ENCODE data around the gene PLXND1.

Gene PLXND1

DNA sequence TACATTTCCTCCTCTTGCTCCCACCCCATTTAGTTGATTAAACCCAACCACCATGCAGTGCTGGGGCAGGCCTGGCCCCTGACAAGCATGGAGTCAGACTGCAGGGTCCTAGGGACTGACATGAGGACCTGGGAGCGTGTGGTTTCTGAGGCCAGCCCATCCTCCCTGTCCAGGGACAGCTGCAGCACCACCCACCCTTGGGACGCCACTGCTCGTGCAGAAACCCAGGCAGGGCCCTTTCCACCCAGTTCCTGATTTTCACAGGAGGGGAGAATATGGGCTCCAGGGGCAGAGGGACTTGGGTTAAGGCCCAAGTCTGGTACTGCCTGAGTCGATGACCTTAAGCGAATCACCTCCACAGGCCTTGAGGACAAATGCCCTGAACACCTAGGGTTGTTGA lies 23.7 kb downstream of the PLXND1 start:
- ChIA-PET CTCF (no interaction called here), POLR2A (no interaction called here)
- DNase-seq (ENCODE audit: extremely low spot score) = no peak
- TF ChIP-seq, protein P1, sequence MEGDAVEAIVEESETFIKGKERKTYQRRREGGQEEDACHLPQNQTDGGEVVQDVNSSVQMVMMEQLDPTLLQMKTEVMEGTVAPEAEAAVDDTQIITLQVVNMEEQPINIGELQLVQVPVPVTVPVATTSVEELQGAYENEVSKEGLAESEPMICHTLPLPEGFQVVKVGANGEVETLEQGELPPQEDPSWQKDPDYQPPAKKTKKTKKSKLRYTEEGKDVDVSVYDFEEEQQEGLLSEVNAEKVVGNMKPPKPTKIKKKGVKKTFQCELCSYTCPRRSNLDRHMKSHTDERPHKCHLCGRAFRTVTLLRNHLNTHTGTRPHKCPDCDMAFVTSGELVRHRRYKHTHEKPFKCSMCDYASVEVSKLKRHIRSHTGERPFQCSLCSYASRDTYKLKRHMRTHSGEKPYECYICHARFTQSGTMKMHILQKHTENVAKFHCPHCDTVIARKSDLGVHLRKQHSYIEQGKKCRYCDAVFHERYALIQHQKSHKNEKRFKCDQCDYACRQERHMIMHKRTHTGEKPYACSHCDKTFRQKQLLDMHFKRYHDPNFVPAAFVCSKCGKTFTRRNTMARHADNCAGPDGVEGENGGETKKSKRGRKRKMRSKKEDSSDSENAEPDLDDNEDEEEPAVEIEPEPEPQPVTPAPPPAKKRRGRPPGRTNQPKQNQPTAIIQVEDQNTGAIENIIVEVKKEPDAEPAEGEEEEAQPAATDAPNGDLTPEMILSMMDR (IDR thresholded peaks at IDR 0.05; ENCODE audit: control extremely low read depth, extremely low read depth, low read depth, missing control alignments) = no peak

DNA sequence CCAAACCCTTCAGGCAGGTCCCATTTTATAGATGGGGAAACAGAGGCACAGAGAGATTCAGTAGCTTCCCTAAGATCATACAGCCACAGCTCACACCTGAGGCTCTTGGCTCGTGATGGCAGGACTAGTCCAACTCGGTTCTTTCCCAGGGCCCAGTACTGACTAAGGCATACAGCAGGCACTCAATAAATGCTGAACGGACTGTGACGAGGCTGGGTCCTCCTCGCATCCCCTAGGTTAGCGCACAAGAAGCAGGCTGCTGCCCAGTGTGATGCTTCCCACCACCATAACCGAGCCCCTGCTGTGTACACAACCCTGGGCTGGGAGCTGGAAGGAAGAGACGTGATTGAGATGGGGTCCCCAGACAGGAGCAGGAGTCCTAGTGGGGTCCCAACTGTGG lies 24.9 kb downstream of the PLXND1 start:
- POLR2A ChIA-PET = no interaction called here
- CTCF ChIA-PET = interaction anchor here (1.0 kb wide), 1 partner anchor 19 kb away, joined by 3 read pairs; no protein-coding TSS in a partner anchor
- TF ChIP-seq, protein P1 (IDR thresholded peaks at IDR 0.05; ENCODE audit: control extremely low read depth, extremely low read depth, low read depth, missing control alignments) = no peak
- no peak for DNase-seq (ENCODE audit: extremely low spot score)

DNA sequence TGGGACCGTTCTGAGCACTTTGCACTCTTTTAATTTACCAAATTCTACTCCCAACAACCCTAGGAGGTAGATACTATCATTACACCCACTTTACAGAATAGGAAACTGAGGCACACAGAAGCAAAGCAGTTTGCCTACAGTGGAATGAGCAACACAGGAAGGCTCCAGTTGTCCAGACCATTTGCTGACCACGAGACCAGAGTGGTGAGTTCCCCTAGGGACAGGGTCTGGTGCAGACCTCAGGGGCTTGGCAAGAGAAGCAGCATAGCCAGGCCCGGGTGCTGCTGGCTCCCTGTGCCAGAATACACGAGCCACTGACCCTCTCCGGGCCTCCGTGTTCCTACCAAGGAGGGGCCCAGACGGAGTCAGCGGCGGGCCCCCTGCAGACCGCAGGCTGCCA lies 26.5 kb downstream of the PLXND1 start:
- no peak for DNase-seq (ENCODE audit: extremely low spot score)
- TF ChIP-seq, protein P1 (IDR thresholded peaks at IDR 0.05; ENCODE audit: control extremely low read depth, extremely low read depth, low read depth, missing control alignments) = no peak
- ChIA-PET CTCF (no interaction called here), POLR2A (no interaction called here)

DNA sequence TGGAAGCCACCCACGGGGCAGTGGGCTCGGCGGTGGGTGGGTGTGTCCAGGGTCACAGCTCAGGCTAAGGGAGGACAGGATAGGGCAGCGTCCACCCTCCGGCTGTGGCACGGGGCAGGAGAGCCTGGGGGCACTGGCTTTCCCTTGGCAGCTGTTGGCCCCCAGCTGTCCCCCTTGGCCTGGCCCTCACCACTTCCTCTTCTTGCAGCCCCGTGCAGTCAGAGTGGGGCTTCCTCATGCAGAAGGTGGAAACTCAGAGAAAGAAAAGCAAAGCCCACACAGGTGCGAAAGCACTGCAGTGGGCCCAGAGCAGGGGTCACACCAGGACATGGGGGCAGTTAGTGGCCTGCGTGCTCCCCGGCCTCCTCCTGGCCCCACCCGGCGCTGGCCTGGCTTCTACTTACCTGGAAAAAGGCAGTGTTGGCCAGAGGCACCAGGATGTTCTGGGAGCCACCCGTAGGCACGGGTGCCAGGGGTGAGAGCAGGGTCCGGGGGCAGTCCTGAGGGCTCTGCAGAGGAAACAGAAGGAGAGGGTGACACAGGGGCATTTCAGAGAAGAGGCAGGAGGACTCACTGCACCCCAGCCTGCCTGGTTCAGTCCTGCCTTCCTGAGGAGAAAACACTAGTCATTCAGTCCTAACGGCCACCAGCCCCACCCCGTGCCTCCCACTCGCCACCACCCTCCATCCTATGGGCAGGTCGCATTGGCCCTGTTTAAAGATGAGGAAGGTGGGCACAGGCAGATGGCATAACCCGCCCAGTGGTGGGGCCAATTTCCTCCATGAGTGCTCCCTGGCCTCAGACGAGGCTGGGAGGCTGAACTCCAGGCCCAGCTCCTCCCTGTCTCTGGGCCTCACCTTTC lies 28.3 kb downstream of the PLXND1 start:
- DNase-seq (ENCODE audit: extremely low spot score) = peak; percentile 79
- ChIA-PET CTCF (interaction anchor here (1.6 to 2.1 kb wide), 2 partner anchors 12 to 88 kb away, joined by 5 to 8 read pairs; no protein-coding TSS in a partner anchor), POLR2A (no interaction called here)
- TF ChIP-seq, protein P1 (IDR thresholded peaks at IDR 0.05; ENCODE audit: control extremely low read depth, extremely low read depth, low read depth, missing control alignments) = no peak

DNA sequence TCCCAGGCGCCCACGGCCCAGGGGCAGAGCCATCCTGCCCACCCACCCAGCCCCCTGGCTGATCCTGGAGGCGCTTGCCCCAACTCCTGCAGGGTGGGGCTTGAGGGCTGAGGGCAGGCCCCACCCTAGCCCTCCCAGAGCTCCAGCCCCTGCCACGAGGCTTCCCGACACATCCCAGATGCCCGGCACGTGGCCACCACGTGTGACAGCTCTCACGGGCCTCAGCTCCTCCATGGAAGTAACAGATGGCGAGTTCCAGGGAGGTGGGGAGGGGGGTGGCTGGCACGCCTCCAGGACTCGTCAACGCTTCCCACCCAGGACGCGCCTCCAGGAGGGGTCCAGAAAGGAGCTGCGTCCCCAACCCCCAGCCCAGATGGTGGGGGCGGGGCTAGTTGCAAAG lies 29.1 kb downstream of the PLXND1 start:
- DNase-seq (ENCODE audit: extremely low spot score) = no peak
- CTCF ChIA-PET = interaction anchor here (1.1 to 2.1 kb wide), 3 partner anchors 11 to 88 kb away, joined by 3 to 8 read pairs (median 5); no protein-coding TSS in a partner anchor
- TF ChIP-seq, protein P1 (IDR thresholded peaks at IDR 0.05; ENCODE audit: control extremely low read depth, extremely low read depth, low read depth, missing control alignments) = no peak
- POLR2A ChIA-PET = interaction anchor here (0.6 kb wide), 1 partner anchor 302 kb away, joined by 3 read pairs; no protein-coding TSS in a partner anchor

DNA sequence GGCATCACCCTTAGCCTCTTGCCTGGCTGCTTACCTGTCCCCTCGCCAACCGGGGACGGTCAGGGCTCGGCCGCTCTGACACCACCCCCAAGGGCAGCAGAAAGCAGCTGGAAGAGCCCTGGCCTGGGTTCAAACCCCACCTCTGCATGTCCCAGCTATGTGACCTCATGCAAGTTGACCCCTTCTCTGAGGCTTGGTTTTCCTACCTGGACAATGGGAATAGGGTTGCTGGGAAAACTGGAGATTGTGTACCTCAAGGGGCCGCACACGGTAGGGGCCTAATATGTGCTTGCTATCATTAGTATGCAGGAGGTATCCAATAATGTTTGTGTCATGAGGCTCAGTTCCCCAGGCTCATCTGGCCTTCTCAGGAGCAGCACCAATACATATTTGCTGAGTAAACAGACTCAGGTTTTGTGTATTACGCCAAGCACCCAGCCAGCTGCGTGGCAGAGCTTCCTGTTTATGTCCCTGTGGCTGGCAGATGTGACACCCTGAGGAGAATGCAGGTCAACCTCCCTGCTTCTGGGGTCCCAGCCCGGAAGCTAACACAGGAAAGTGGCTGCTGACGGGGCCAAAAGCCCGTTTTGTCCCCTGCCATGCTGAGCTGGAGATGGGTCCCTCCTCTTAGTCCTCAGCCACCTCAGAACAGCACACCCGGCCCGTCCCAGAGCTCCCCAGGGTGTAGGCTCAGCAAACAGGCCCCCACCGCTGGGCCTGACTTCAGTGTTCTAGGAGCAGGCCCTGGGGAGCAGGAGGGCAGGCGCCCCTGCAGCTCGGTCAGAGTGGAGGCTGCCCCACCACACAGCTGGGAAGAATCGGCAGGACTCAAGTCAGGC lies 29.7 kb downstream of the PLXND1 start:
- TF ChIP-seq, protein P1 (IDR thresholded peaks at IDR 0.05; ENCODE audit: control extremely low read depth, extremely low read depth, low read depth, missing control alignments) = no peak
- POLR2A ChIA-PET = interaction anchor here (0.6 kb wide), 1 partner anchor 302 kb away, joined by 3 read pairs; no protein-coding TSS in a partner anchor
- DNase-seq (ENCODE audit: extremely low spot score) = peak; percentile 55
- CTCF ChIA-PET = interaction anchor here (1.1 to 2.1 kb wide), 3 partner anchors 10 to 87 kb away, joined by 3 to 8 read pairs (median 5); no protein-coding TSS in a partner anchor
